Endothelial cell (in vitro differentiated cells): ENCODE data around the gene DACH2. TPM values are rescaled to one million over a fixed set of nuclear protein-coding genes. Genes with fewer than 3 reads are reported as not detected.
A peak's percentile ranks its signal among the peaks of the same experiment; 100 is the strongest.

Experiments
- DNase-seq: peaks from one replicate; pipeline ENCODE4 v3.0.0; 2021; ENCODE audit warnings: low spot score
- H3K27ac Mint-ChIP-seq: one replicate; pipeline ENCODE4 v1.8.0; 2021; ENCODE audit warnings: mixed read lengths, inconsistent platforms; ENCODE audit not compliant: unreplicated experiment
- H3K27me3 Mint-ChIP-seq: one replicate; pipeline ENCODE4 v1.8.0; 2021; ENCODE audit warnings: mild to moderate bottlenecking, moderate library complexity, mixed read lengths, inconsistent platforms; ENCODE audit not compliant: unreplicated experiment
- H3K36me3 Mint-ChIP-seq: one replicate; pipeline ENCODE4 v1.8.0; 2021; ENCODE audit warnings: mild to moderate bottlenecking, low read depth, mixed read lengths, inconsistent platforms; ENCODE audit not compliant: unreplicated experiment
- H3K4me1 Mint-ChIP-seq: one replicate; pipeline ENCODE4 v1.8.0; 2021; ENCODE audit warnings: mild to moderate bottlenecking, mixed read lengths, inconsistent platforms; ENCODE audit not compliant: unreplicated experiment
- H3K4me3 Mint-ChIP-seq: one replicate; pipeline ENCODE4 v1.8.0; 2021; ENCODE audit warnings: mild to moderate bottlenecking, mixed read lengths, inconsistent platforms; ENCODE audit not compliant: unreplicated experiment
- H3K9me3 Mint-ChIP-seq: one replicate; pipeline ENCODE4 v1.8.0; 2021; ENCODE audit warnings: mixed read lengths, inconsistent platforms; ENCODE audit not compliant: unreplicated experiment
- CTCF ChIP-seq: fragments of 200-600 bp; sonication (generic); IDR thresholded peaks from one replicate; pipeline ENCODE4 v1.5.0; 2021; ENCODE audit warnings: antibody characterized with exemption; ENCODE audit not compliant: unreplicated experiment
- total RNA-seq: library from RNA; stranded (reverse); fragmentation: NEBNext Ultra II Directional; extraction: Animal tissue kit (Norgen Biotek cat#: 25700); gene quantifications from one replicate; pipeline ENCODE4 v1.2.1, GENCODE V29; 2021; ENCODE audit not compliant: unreplicated experiment

The DACH2 gene
- total RNA-seq, 1 donor from 2014 or later = 0.08 TPM

DNA sequence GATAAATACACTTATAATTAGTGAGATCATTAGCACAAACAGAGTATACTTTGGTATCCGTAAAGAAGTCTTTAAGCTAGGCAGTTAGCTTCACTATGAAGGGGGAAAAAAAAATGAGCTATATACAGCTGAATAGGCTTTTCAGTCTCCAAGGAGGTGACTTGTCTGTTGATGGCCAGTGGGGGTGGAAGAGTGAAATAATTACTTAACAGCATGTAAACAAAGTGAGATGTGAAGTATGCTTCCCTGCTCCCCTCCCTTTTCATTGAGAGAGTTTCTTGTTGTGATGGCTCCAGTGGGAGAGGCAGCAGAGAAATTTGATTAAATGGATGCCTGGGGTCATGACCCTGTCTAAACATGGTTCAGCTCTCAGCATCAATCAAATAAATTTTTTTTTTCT, 180.9 kb downstream of the DACH2 start:
- TF ChIP-seq CTCF = no peak
- no peaks in the 10 kb centered on the region for H3K4me1 Mint-ChIP-seq
- no peaks in the 10 kb centered on the region for H3K9me3 Mint-ChIP-seq
- H3K27me3 Mint-ChIP-seq = no peaks in the 10 kb centered on the region
- H3K27ac Mint-ChIP-seq = no peak overlapping the region
- no peaks in the 10 kb centered on the region for H3K36me3 Mint-ChIP-seq
- H3K4me3 Mint-ChIP-seq = no peak overlapping the region
- DNase-seq = no peak

DNA sequence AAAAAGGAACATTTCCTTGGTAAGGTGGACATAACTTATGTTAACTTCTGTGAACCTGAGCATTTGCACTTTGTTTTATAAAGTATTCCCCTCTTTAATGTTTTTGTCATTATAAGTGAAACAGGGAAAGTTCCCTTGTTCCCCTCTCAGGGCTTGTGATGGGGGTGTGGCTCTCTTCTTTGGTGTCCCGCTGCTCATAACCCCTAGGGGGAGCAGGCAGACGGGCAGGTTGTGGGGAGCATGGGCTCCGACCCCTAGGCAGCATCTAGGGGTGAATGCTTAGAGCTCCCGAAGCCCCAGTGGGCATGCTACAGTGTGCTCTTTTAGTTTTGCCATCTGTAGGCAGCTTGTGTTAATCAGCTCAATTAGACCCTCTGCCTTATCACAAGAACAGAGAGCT, 200.4 kb downstream of the DACH2 start:
- H3K4me3 Mint-ChIP-seq = no peak overlapping the region
- peaks cover 3% of the 10 kb centered on the region for H3K4me1 Mint-ChIP-seq
- DNase-seq = peak; percentile 8
- H3K9me3 Mint-ChIP-seq = no peaks in the 10 kb centered on the region
- no peak overlapping the region for H3K27ac Mint-ChIP-seq
- TF ChIP-seq CTCF = peak; percentile 14
- H3K27me3 Mint-ChIP-seq = no peaks in the 10 kb centered on the region
- H3K36me3 Mint-ChIP-seq = no peaks in the 10 kb centered on the region

- no peak overlapping the region for H3K4me3 Mint-ChIP-seq
- H3K27me3 Mint-ChIP-seq = no peaks in the 10 kb centered on the region
- no peaks in the 10 kb centered on the region for H3K36me3 Mint-ChIP-seq
- DNase-seq = no peak
- H3K27ac Mint-ChIP-seq = no peak overlapping the region
- H3K9me3 Mint-ChIP-seq = no peaks in the 10 kb centered on the region
- H3K4me1 Mint-ChIP-seq = peaks cover 3% of the 10 kb centered on the region
- peak; percentile 16 for TF ChIP-seq CTCF
Observed at GRCh38 chrX:86349115-86349514, 200.9 kb downstream of the DACH2 start.

- Mint-ChIP-seq H3K4me3 (no peak overlapping the region), H3K36me3 (no peaks in the 10 kb centered on the region), H3K4me1 (no peaks in the 10 kb centered on the region), H3K9me3 (no peaks in the 10 kb centered on the region), H3K27ac (no peak overlapping the region), H3K27me3 (no peaks in the 10 kb centered on the region)
- no peak for TF ChIP-seq CTCF
- DNase-seq = no peak
Observed at GRCh38 chrX:86369847-86370630, 221.8 kb downstream of the DACH2 start.

DNA sequence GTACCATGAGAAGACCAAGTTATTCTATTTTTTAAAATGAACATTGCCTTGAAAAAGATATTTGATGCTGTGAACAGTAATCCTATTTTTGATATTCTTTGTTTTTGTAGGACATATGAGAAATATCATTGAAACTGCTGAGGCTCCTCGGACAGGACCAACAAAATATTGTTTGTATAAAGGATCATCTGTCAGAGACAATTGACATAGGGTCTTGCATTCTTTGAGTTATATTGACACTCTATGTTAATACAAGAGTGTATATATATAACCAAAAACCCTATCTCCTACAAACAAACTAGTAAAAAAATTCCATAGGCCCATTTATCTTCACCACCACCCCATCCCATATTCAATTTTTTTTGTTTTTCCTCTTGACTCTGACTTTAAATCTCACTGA, 222.7 kb downstream of the DACH2 start:
- H3K4me1 Mint-ChIP-seq = no peaks in the 10 kb centered on the region

More for the DNA sequence above, 222.7 kb downstream of the DACH2 start:
- H3K27me3 Mint-ChIP-seq = peaks cover under 1% of the 10 kb centered on the region
- H3K27ac Mint-ChIP-seq = no peak overlapping the region
- no peak for TF ChIP-seq CTCF
- no peaks in the 10 kb centered on the region for H3K36me3 Mint-ChIP-seq
- DNase-seq = no peak
- no peaks in the 10 kb centered on the region for H3K9me3 Mint-ChIP-seq
- no peak overlapping the region for H3K4me3 Mint-ChIP-seq
